ENCODE data around the gene HLA-A. TPM values are rescaled to one million over a fixed set of nuclear protein-coding genes. Genes with fewer than 3 reads are reported as not detected.

HLA-A gene
- total and polyA plus RNA-seq, 12 donors, result 338 to 2,952 (median 1,253) TPM

DNA sequence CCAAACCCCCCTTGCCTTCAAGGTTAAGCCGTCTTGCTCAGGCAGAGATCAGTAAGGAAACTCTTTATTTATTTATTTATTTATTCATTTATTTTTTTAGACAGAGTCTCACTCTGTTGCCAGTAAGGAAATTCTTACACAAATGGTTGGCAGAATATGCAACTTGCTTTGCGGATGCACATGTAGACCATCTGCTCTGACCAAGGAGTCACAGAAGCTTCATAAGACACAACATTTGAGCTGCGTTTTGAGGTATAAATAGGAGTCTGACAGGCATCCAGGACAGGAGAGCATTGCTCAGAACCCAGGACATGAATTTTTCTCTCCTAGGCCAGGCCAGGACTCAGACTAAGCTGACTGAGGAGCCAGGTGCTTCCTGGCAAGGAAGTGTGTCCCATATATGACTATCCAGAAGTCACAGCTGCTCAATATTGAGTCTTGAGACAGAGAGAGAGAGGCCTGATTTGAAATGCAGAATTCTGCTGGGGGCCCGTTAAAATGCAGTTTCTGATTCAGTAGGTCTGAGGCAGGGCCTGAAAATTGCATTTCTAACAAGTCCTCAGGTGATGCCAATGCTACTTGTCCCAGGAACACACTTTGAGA lies 43.9 kb downstream of the HLA-A start:
- intact Hi-C loops (cut with DNase I), result no loop called here
- TF ChIP-seq, protein P1, sequence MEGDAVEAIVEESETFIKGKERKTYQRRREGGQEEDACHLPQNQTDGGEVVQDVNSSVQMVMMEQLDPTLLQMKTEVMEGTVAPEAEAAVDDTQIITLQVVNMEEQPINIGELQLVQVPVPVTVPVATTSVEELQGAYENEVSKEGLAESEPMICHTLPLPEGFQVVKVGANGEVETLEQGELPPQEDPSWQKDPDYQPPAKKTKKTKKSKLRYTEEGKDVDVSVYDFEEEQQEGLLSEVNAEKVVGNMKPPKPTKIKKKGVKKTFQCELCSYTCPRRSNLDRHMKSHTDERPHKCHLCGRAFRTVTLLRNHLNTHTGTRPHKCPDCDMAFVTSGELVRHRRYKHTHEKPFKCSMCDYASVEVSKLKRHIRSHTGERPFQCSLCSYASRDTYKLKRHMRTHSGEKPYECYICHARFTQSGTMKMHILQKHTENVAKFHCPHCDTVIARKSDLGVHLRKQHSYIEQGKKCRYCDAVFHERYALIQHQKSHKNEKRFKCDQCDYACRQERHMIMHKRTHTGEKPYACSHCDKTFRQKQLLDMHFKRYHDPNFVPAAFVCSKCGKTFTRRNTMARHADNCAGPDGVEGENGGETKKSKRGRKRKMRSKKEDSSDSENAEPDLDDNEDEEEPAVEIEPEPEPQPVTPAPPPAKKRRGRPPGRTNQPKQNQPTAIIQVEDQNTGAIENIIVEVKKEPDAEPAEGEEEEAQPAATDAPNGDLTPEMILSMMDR (IDR thresholded peaks at IDR 0.05), result no peak
- TF ChIP-seq POLR2A (IDR thresholded peaks at IDR 0.05), result no peak
- Histone ChIP-seq H3K27ac (no peak overlapping the region), H3K4me3 (no peak overlapping the region), H3K27me3 (no peaks in the 10 kb centered on the region), H3K36me3 (replicated peaks in 1 of 2) (no peaks in the 10 kb centered on the region), H3K9me3 (replicated peaks in 1 of 3) (no peaks in the 10 kb centered on the region), H3K4me1 (replicated peaks in 1 of 2) (no peaks in the 10 kb centered on the region)
- WGBS, 4 donors, result 55 to 86% (median 67%) methylated on average over 4 of the region's 4 CpGs
- DNase-seq, result no peak

DNA sequence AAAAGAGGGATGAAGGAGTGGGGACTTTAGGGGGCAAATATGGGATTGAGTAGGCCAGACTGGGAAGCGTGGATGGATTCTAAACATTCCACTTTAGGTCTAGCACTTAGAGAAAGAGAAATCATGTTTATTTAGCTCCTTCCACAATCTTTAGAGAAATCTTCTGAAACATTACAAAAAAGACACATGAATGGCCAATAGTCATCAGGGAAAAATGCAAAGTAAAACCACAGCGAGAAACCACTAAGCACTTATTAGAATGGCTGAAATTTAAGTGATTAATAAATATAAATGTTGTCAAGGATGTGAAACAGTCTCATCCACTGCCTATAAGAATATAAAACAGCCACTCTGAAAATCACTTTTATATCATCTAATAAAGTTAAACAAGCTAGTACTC lies 46.9 kb downstream of the HLA-A start:
- intact Hi-C loops (cut with DNase I), result no loop called here
- TF ChIP-seq, protein P1 (IDR thresholded peaks at IDR 0.05), result no peak
- TF ChIP-seq POLR2A (IDR thresholded peaks at IDR 0.05), result no peak
- H3K27ac ChIP-seq, result no peak overlapping the region
- no peaks in the 10 kb centered on the region for H3K36me3 ChIP-seq (replicated peaks in 1 of 2)
- no peaks in the 10 kb centered on the region for H3K27me3 ChIP-seq
- no peaks in the 10 kb centered on the region for H3K4me1 ChIP-seq (replicated peaks in 1 of 2)
- no peaks in the 10 kb centered on the region for H3K9me3 ChIP-seq (replicated peaks in 1 of 3)
- no peak overlapping the region for H3K4me3 ChIP-seq
- WGBS, 4 donors, result 59 to 89% (median 76%) methylated on average over 2 of the region's 2 CpGs
- no peak for DNase-seq

DNA sequence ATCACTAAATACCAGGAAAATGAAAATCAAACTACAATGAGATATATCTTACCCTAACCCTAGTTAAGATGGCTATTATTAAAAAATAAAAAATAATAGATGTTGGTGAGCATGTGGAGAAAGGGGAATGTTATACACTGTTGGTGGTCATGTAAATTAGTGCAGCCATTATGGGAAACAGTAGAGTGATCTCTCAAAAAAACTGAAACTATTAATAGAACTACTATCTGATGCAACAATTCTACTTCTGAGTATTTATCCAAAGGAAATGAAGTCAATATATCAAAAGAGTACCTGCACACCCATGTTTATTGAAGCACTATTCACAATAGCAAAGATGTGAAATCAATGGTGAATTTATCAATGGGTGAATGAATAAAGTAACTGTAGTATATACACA lies 48.6 kb downstream of the HLA-A start:
- DNase-seq, result no peak
- no peak for TF ChIP-seq POLR2A (IDR thresholded peaks at IDR 0.05)
- TF ChIP-seq, protein P1 (IDR thresholded peaks at IDR 0.05), result no peak
- intact Hi-C loops (cut with DNase I), result no loop called here
- no peaks in the 10 kb centered on the region for H3K36me3 ChIP-seq (replicated peaks in 1 of 2)
- H3K4me1 ChIP-seq (replicated peaks in 1 of 2), result no peaks in the 10 kb centered on the region
- H3K27me3 ChIP-seq, result no peaks in the 10 kb centered on the region
- no peak overlapping the region for H3K27ac ChIP-seq
- H3K4me3 ChIP-seq, result no peak overlapping the region
- no peaks in the 10 kb centered on the region for H3K9me3 ChIP-seq (replicated peaks in 1 of 3)

DNA sequence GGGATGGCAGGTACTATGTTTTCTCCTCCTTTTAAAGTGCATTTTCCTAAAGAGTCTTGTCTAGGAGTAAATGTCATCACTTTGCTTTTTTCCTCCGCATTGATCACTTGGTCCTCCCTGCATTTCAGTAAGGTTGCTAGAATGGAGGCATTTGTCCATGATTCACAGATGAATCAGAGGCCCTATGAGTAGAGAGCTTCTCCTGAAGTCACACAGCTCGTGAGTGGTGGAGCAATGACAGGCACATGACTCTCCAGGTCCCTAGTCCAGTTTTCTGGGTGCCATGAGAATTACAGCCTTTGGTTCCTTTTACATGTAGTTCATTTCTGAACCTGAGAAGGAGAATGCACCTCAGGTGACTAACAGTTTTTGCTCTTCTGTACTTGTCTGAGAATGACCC lies 50.5 kb downstream of the HLA-A start:
- DNase-seq, result peak in 3 of 7 donors; percentile 29 to 62 (median 42)
- WGBS, 4 donors, result 51 to 69% (median 58%) methylated on average over 2 of the region's 2 CpGs
- TF ChIP-seq, protein P1 (IDR thresholded peaks at IDR 0.05), result no peak
- TF ChIP-seq POLR2A (IDR thresholded peaks at IDR 0.05), result no peak
- Histone ChIP-seq H3K27me3 (no peaks in the 10 kb centered on the region), H3K4me3 (no peak overlapping the region), H3K27ac (no peak overlapping the region), H3K4me1 (replicated peaks in 1 of 2) (no peaks in the 10 kb centered on the region), H3K36me3 (replicated peaks in 1 of 2) (no peaks in the 10 kb centered on the region), H3K9me3 (replicated peaks in 1 of 3) (no peaks in the 10 kb centered on the region)
- intact Hi-C loops (cut with DNase I), result no loop called here

Measured in adrenal gland (tissue), 12 donors.